ENCODE results near the gene SEC24D.

SEC24D gene

GRCh38 chr4:118846979-118847378 lies 11.1 kb upstream of the SEC24D start:
- DNase-seq (ENCODE audit: low read depth): no peak
- H3K4me3 ChIP-seq (ENCODE audit: low read depth, low read length): no peak overlapping the region

- H3K4me3 ChIP-seq (ENCODE audit: low read depth, low read length): no peak overlapping the region
- DNase-seq (ENCODE audit: low read depth): no peak
Measured at GRCh38 chr4:118845552-118846050, 9.7 kb upstream of the SEC24D start.

- no peak for DNase-seq (ENCODE audit: low read depth)
- H3K4me3 ChIP-seq (ENCODE audit: low read depth, low read length): no peak overlapping the region
Measured at GRCh38 chr4:118843237-118843636, 7.3 kb upstream of the SEC24D start.

DNA sequence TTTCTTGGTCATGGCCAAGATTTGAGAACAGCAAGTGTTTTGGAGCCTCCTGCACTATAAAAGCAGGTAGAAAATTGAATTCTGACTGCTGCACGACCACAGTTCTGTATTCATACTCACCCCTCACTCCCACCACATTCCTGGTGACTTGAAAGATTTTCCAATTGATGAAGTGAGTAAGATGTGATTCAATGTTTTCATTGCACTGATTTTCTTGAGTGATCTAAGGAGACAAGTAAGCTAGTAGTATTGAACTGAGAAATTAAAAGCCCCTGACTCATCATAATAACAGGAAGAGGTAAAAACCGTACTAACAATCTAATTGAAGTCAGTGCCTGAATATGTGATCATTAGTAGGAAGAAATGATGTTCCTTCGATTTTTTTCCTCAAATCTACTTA lies 6.1 kb upstream of the SEC24D start:
- no peak overlapping the region for H3K4me3 ChIP-seq (ENCODE audit: low read depth, low read length)
- DNase-seq (ENCODE audit: low read depth): no peak

- no peak overlapping the region for H3K4me3 ChIP-seq (ENCODE audit: low read depth, low read length)
- DNase-seq (ENCODE audit: low read depth): no peak
Measured at GRCh38 chr4:118839221-118839927, 3.4 kb upstream of the SEC24D start.

GRCh38 chr4:118837121-118837507 lies 1.2 kb upstream of the SEC24D start:
- DNase-seq (ENCODE audit: low read depth): no peak
- H3K4me3 ChIP-seq (ENCODE audit: low read depth, low read length): no peak overlapping the region

GRCh38 chr4:118836301-118837120 lies 585 bp upstream of the SEC24D start:
- peak overlapping the region; percentile 89 for H3K4me3 ChIP-seq (ENCODE audit: low read depth, low read length)
- no peak for DNase-seq (ENCODE audit: low read depth)

DNA sequence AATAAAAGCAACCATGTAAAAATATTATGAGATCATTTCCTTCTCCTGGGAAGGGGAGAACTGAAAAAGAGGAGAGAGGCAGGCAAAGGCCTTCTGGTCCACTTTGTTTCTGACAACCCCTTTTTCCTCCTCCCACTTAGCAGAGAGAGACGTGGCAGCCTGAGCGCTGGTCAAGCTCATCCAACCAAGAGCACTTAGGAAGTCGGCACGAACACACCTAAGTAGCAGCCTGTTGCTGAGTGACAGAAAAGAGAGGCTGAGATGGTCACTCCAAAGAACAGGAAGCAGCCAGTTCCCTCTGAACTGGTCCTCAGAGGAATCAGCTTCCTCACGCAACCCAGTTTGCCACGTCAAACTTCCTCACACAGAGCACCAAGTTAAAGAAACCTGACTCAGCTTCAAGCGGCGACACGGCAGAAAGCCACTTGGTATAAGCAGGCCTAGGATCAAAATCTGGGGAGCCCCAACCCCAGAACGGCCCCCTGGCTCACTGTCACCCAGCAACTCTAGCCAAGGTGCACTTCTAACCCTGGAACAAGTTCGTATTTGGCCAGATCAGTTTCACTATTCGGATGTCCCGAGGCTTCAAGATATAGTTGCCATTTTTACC lies 861 bp downstream of the SEC24D start:
- DNase-seq (ENCODE audit: low read depth): peak; percentile 81
- peak overlapping the region; percentile 89 for H3K4me3 ChIP-seq (ENCODE audit: low read depth, low read length)

GRCh38 chr4:118834070-118834469 lies 1.9 kb downstream of the SEC24D start:
- peak overlapping the region; percentile 89 for H3K4me3 ChIP-seq (ENCODE audit: low read depth, low read length)
- DNase-seq (ENCODE audit: low read depth): no peak

GRCh38 chr4:118833192-118833820 lies 2.6 kb downstream of the SEC24D start:
- H3K4me3 ChIP-seq (ENCODE audit: low read depth, low read length): peak overlapping the region; percentile 89

GRCh38 chr4:118829107-118829506 lies 6.8 kb downstream of the SEC24D start:
- no peak for DNase-seq (ENCODE audit: low read depth)
- H3K4me3 ChIP-seq (ENCODE audit: low read depth, low read length): no peak overlapping the region

More at GRCh38 chr4:118833192-118833820, 2.6 kb downstream of the SEC24D start:
- DNase-seq (ENCODE audit: low read depth): no peak

DNA sequence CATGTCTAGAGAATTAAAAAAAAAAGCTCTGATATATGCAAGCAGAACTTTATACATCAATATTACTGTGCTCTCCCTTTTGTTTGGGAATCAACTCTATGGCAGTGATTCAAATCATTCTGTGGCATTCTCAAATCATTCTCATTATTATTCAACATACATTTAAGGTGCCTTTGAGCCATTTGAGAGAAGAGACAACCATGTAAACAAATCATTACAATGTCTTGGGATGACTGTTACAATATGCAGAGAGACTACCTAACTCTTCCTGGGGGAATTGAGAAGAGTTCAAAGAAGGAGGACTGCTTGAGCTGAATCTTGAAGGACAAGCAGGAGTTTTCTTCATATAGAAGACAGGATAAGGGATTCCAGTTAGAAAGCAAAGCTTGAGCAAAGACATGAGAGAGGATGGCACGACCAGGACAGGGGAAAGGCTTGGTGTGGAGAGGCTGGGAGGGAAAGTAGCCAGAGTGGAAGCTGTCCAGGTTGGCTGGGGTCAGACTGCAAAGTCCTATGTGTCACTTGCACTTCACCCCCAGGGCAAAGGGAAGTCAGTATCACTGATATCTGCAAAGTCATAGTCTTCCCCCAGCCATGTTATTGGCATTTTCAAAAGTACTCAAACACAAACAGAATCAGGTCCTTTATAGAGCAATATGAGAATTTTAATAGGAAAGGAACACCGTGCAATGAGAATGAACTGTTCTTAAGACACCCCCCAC lies 9.0 kb downstream of the SEC24D start:
- DNase-seq (ENCODE audit: low read depth): no peak
- no peak overlapping the region for H3K4me3 ChIP-seq (ENCODE audit: low read depth, low read length)

GRCh38 chr4:118825799-118826198 lies 10.1 kb downstream of the SEC24D start:
- H3K4me3 ChIP-seq (ENCODE audit: low read depth, low read length): no peak overlapping the region

GRCh38 chr4:118824141-118824540 lies 11.8 kb downstream of the SEC24D start:
- no peak for DNase-seq (ENCODE audit: low read depth)

More at GRCh38 chr4:118825799-118826198, 10.1 kb downstream of the SEC24D start:
- DNase-seq (ENCODE audit: low read depth): no peak

GRCh38 chr4:118823471-118823870 lies 12.5 kb downstream of the SEC24D start:
- H3K4me3 ChIP-seq (ENCODE audit: low read depth, low read length): no peak overlapping the region
- DNase-seq (ENCODE audit: low read depth): no peak

More at GRCh38 chr4:118824141-118824540, 11.8 kb downstream of the SEC24D start:
- no peak overlapping the region for H3K4me3 ChIP-seq (ENCODE audit: low read depth, low read length)

GRCh38 chr4:118821590-118822293 lies 14.2 kb downstream of the SEC24D start:
- H3K4me3 ChIP-seq (ENCODE audit: low read depth, low read length): no peak overlapping the region
- DNase-seq (ENCODE audit: low read depth): no peak

DNA sequence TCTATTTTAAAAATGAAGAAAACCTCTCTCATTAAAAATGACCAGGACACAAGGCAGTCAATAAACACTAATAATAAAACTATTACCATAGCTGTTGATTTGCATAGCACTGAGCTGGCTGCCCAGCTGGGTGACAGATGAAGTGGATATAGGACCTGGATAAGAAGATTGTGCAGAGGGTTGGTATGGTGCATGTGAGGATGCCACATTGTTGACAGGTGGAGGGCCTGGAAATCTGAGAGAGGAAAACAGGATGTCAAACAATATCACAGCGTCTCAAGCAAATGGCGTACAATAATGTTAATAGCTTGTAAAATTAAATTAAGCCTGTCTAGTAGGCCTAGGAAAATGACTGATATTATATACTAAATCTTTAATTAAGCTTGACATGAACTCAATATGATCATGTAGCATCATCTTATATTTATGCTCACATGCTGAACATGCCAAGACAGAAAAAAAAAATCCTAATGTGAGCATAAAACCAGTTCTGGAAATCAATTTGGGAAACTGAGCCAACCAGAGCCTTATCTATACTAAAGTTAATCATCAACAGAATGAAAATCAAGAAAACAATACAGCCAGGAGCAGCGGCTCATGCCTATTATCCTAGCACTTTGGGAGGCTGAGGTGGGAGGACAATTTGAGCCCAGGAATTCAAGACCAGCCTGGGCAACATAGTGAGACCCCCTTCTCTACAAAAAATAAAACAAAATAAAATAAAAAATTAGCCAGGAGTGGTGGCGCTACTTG lies 18.6 kb downstream of the SEC24D start:
- no peak overlapping the region for H3K4me3 ChIP-seq (ENCODE audit: low read depth, low read length)
- no peak for DNase-seq (ENCODE audit: low read depth)
